Astrocyte of the spinal cord (primary cell): ENCODE measurements around the gene FAM89B.

Experiments
- DNase-seq: peaks from one replicate; pipeline ENCODE4 v3.0.0; 2011; ENCODE audit warnings: low read depth, low spot score
- H3K4me3 ChIP-seq: 2 replicates; pipeline ENCODE4 v1.5.1; 2011; ENCODE audit warnings: low read depth, mild to moderate bottlenecking, low read length, moderate library complexity
- in situ Hi-C: cut with HindIII; loops from 2 replicates; pipeline ENCODE4 v1.10.0; 2017; ENCODE audit warnings: low sequenced_read_pairs
- TF ChIP-seq, protein P1 (sequence below): IDR thresholded peaks from 2 replicates; pipeline ENCODE4 v1.5.1; 2012; ENCODE audit warnings: low read depth, mild to moderate bottlenecking, low read length, inconsistent platforms

FAM89B gene

DNA sequence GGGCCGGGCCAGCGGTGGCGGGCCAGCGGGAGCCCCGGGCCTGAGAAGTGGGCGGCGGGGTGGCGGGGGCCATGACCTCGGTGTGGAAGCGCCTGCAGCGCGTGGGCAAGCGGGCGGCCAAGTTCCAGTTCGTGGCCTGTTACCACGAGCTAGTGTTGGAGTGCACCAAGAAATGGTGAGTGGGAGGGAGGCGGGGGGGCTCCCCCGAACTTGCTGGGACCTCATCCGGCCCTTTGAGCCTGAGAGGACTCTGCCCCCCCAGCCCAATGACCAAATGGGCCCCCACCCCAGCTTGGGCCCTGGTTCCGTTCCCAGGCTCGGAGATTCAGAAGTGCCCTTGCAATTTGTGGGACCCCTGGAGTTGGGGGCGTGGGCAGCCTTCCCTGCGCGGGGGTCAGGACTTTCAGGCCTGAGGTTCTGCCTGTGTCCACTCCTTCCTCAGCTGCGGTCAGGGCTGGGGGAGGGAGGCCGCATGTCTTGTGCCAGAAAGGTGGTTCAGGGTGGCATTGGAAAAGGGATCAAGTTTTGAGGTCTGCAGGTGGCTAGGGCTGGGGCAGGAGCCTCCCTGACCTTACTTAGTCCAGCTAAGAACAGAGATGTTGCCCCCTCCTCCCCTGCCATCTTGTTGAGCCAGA is 4.0 kb downstream of the FAM89B start:
- TF ChIP-seq, protein P1, sequence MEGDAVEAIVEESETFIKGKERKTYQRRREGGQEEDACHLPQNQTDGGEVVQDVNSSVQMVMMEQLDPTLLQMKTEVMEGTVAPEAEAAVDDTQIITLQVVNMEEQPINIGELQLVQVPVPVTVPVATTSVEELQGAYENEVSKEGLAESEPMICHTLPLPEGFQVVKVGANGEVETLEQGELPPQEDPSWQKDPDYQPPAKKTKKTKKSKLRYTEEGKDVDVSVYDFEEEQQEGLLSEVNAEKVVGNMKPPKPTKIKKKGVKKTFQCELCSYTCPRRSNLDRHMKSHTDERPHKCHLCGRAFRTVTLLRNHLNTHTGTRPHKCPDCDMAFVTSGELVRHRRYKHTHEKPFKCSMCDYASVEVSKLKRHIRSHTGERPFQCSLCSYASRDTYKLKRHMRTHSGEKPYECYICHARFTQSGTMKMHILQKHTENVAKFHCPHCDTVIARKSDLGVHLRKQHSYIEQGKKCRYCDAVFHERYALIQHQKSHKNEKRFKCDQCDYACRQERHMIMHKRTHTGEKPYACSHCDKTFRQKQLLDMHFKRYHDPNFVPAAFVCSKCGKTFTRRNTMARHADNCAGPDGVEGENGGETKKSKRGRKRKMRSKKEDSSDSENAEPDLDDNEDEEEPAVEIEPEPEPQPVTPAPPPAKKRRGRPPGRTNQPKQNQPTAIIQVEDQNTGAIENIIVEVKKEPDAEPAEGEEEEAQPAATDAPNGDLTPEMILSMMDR: no peak
- DNase-seq: no peak
- peak overlapping the region; percentile 51 for H3K4me3 ChIP-seq
- in situ Hi-C loops: no loop called here

DNA sequence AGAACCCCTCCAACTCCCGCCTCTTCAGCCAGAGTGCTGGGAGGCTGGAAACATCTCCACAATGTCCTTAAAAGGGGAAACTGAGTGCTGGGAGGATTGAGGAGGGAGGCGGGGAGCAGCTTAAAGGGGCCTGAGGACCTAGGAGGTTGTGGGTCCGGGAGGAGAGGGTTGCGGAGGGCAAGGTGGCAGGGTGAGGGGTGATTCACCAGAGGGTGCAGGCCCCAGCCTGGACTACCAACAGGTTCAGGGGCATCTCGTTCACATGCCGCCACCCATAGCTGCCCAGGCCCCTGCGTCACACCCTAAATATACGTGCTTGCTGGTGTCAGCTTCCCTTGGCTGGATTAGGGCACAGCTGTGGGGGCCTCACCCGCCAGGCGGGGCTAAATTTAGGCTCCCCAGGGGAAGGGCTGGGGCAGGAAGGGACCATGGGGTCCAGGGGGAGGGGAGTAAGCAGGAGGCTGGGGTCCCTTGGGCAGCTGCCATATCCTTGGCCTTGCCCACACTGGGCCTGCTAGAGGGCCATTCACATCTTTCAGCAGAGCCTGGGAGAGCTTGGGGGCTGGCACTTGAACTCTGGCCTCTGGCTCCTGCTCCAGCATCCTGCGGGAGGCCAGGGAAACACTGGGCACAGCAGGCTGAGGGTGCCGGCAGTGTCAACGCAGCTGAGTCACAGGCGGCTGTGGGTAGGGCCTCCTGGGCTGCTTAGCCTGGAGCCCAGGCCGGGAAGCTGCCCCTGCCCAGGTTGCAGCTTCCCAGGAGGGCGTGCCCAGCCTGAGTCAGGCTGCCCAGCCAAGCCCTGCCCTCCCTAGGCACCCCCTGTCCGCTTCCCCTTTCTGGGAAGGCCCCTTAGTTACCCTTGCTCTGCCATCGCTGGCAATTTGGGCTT is 4.8 kb downstream of the FAM89B start:
- in situ Hi-C loops: no loop called here
- peak; percentile 45 for DNase-seq
- H3K4me3 ChIP-seq: peak overlapping the region; percentile 51
- TF ChIP-seq, protein P1: no peak

DNA sequence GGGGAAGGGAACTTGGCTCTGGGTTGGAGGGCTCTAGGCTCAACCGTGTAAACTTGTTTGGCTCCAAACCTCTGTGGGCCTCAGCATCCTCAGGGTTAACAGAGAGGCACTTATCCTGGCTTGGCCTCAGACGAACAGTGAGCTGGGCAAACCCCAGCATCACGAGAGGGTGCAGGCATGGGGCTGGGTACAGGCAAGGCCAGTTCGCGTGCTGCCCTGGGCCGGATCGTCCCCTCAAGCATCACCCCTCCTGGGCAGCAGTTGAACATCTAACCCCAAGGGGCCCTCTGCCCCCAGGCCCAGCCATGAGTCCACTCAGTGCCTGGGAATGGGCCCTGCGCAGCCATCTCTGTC is 5.4 kb downstream of the FAM89B start:
- TF ChIP-seq, protein P1: no peak
- in situ Hi-C loops: no loop called here
- H3K4me3 ChIP-seq: peak overlapping the region; percentile 51
- no peak for DNase-seq

- TF ChIP-seq, protein P1: no peak
- no peak for DNase-seq
- in situ Hi-C loops: no loop called here
- H3K4me3 ChIP-seq: no peak overlapping the region
Observed at GRCh38 chr11:65578134-65578533, 5.8 kb downstream of the FAM89B start.

GRCh38 chr11:65578667-65579066 is 6.3 kb downstream of the FAM89B start:
- TF ChIP-seq, protein P1: no peak
- in situ Hi-C loops: no loop called here
- no peak for DNase-seq
- no peak overlapping the region for H3K4me3 ChIP-seq

GRCh38 chr11:65579291-65579690 is 7.0 kb downstream of the FAM89B start:
- TF ChIP-seq, protein P1: no peak
- no peak overlapping the region for H3K4me3 ChIP-seq
- no peak for DNase-seq
- in situ Hi-C loops: no loop called here
